ENCODE results near the gene VIT.

Gene VIT

GRCh38 chr2:36676364-36676763 lies 20.1 kb upstream of the VIT start:
- no peaks in the 10 kb centered on the region for H3K9me3 ChIP-seq (ENCODE audit: insufficient read depth, low read length)
- H3K27me3 ChIP-seq (ENCODE audit: low read length): no peaks in the 10 kb centered on the region
- no peaks in the 10 kb centered on the region for H3K36me3 ChIP-seq (ENCODE audit: low read length)
- TF ChIP-seq CTCF (IDR thresholded peaks at IDR 0.05; ENCODE audit: insufficient read depth, low read length, poor library complexity, severe bottlenecking): no peak
- TF ChIP-seq EZH2phosphoT487 (conservative IDR thresholded peaks at IDR 0.05; ENCODE audit: low read length): no peak
- H3K27ac ChIP-seq (ENCODE audit: low read depth, low read length): no peak overlapping the region
- no peaks in the 10 kb centered on the region for H3F3A ChIP-seq (ENCODE audit: insufficient read depth)
- H3K79me2 ChIP-seq (ENCODE audit: insufficient read depth, low read length): no peaks in the 10 kb centered on the region
- no peak overlapping the region for H2AFZ ChIP-seq (ENCODE audit: low read depth, low read length, severe bottlenecking)
- H3K4me2 ChIP-seq (ENCODE audit: low read depth, low read length, poor library complexity, severe bottlenecking): no peak overlapping the region
- no peak overlapping the region for H3K4me3 ChIP-seq (ENCODE audit: insufficient read depth, low read length, poor library complexity, severe bottlenecking)
- no peaks in the 10 kb centered on the region for H4K20me1 ChIP-seq (ENCODE audit: low read depth, low read length)
- no peaks in the 10 kb centered on the region for H3K9me2 ChIP-seq (replicated peaks; ENCODE audit: insufficient read depth, low read length)
- no peak overlapping the region for H3K9ac ChIP-seq (ENCODE audit: low read length)

- no peak overlapping the region for H3K4me2 ChIP-seq (ENCODE audit: low read depth, low read length, poor library complexity, severe bottlenecking)
- H4K20me1 ChIP-seq (ENCODE audit: low read depth, low read length): no peaks in the 10 kb centered on the region
- no peaks in the 10 kb centered on the region for H3K27me3 ChIP-seq (ENCODE audit: low read length)
- TF ChIP-seq EZH2phosphoT487 (conservative IDR thresholded peaks at IDR 0.05; ENCODE audit: low read length) (no peak), CTCF (IDR thresholded peaks at IDR 0.05; ENCODE audit: insufficient read depth, low read length, poor library complexity, severe bottlenecking) (no peak)
- no peak overlapping the region for H3K9ac ChIP-seq (ENCODE audit: low read length)
- no peaks in the 10 kb centered on the region for H3K79me2 ChIP-seq (ENCODE audit: insufficient read depth, low read length)
- no peaks in the 10 kb centered on the region for H3K9me3 ChIP-seq (ENCODE audit: insufficient read depth, low read length)
- H3K27ac ChIP-seq (ENCODE audit: low read depth, low read length): no peak overlapping the region
- H3F3A ChIP-seq (ENCODE audit: insufficient read depth): no peaks in the 10 kb centered on the region
- H2AFZ ChIP-seq (ENCODE audit: low read depth, low read length, severe bottlenecking): no peak overlapping the region
- no peaks in the 10 kb centered on the region for H3K36me3 ChIP-seq (ENCODE audit: low read length)
- no peaks in the 10 kb centered on the region for H3K9me2 ChIP-seq (replicated peaks; ENCODE audit: insufficient read depth, low read length)
- H3K4me3 ChIP-seq (ENCODE audit: insufficient read depth, low read length, poor library complexity, severe bottlenecking): no peak overlapping the region
These were observed 19.1 kb upstream of the VIT start for GRCh38 chr2:36677386-36677785.

GRCh38 chr2:36677996-36678605 lies 18.4 kb upstream of the VIT start:
- Histone ChIP-seq H3K9me2 (replicated peaks; ENCODE audit: insufficient read depth, low read length) (no peaks in the 10 kb centered on the region), H3K27ac (ENCODE audit: low read depth, low read length) (no peak overlapping the region), H3K79me2 (ENCODE audit: insufficient read depth, low read length) (no peaks in the 10 kb centered on the region), H3K9ac (ENCODE audit: low read length) (no peak overlapping the region), H3K27me3 (ENCODE audit: low read length) (no peaks in the 10 kb centered on the region), H4K20me1 (ENCODE audit: low read depth, low read length) (no peaks in the 10 kb centered on the region), H3K4me2 (ENCODE audit: low read depth, low read length, poor library complexity, severe bottlenecking) (no peak overlapping the region), H3F3A (ENCODE audit: insufficient read depth) (no peaks in the 10 kb centered on the region), H3K36me3 (ENCODE audit: low read length) (no peaks in the 10 kb centered on the region), H3K9me3 (ENCODE audit: insufficient read depth, low read length) (no peaks in the 10 kb centered on the region), H3K4me3 (ENCODE audit: insufficient read depth, low read length, poor library complexity, severe bottlenecking) (no peak overlapping the region), H2AFZ (ENCODE audit: low read depth, low read length, severe bottlenecking) (no peak overlapping the region)
- TF ChIP-seq CTCF (IDR thresholded peaks at IDR 0.05; ENCODE audit: insufficient read depth, low read length, poor library complexity, severe bottlenecking): no peak
- TF ChIP-seq EZH2phosphoT487 (conservative IDR thresholded peaks at IDR 0.05; ENCODE audit: low read length): no peak

All from SU-DHL-6 (cell line).